NOMO-1 (cell line): Measurements from ENCODE around the gene TRAPPC5.
A peak's percentile ranks its signal among the peaks of the same experiment; 100 is the strongest.

Source experiments
- DNase-seq, 2 experiments: peaks; one replicate each; lab custom pipeline; 2025; ENCODE audit not compliant: unreplicated experiment in 2 of 2; lab: John Stamatoyannopoulos, UW

Gene TRAPPC5

GRCh38 chr19:7699003-7699402 lies 18.4 kb downstream of the TRAPPC5 start:
- no peak for DNase-seq

- DNase-seq = peak in 1 of 2 experiments; percentile 14
Observed at GRCh38 chr19:7699417-7700401, 19.1 kb downstream of the TRAPPC5 start.

- no peak for DNase-seq
Observed at GRCh38 chr19:7701049-7701653, 20.5 kb downstream of the TRAPPC5 start.

GRCh38 chr19:7701654-7702457 lies 21.2 kb downstream of the TRAPPC5 start, which contains the start of gene FCER2:
Gene FCER2 (minus strand): TSS chr19:7702131. CDS start chr19:7699760, 2,371 bp downstream.
- DNase-seq = peak in 1 of 2 experiments; percentile 52

GRCh38 chr19:7703332-7703731 lies 22.7 kb downstream of the TRAPPC5 start:
- DNase-seq = no peak

GRCh38 chr19:7704280-7705060 lies 23.8 kb downstream of the TRAPPC5 start:
- no peak for DNase-seq

- DNase-seq = peak; percentile 94 to 96
Observed at GRCh38 chr19:7705387-7706187, 25.0 kb downstream of the TRAPPC5 start.

GRCh38 chr19:7706188-7706954 lies 25.7 kb downstream of the TRAPPC5 start:
- DNase-seq = no peak

- no peak for DNase-seq
Observed at GRCh38 chr19:7706955-7707456, 26.4 kb downstream of the TRAPPC5 start.

GRCh38 chr19:7709932-7710460 lies 29.4 kb downstream of the TRAPPC5 start:
- no peak for DNase-seq

- no peak for DNase-seq
Observed at GRCh38 chr19:7710616-7711015, 30.0 kb downstream of the TRAPPC5 start.

- no peak for DNase-seq
Observed at GRCh38 chr19:7715671-7716070, 35.0 kb downstream of the TRAPPC5 start.

GRCh38 chr19:7716762-7717161 lies 36.1 kb downstream of the TRAPPC5 start:
- no peak for DNase-seq

- DNase-seq = no peak
Observed at GRCh38 chr19:7718668-7719067, 38.0 kb downstream of the TRAPPC5 start.

- DNase-seq = no peak
Observed at GRCh38 chr19:7720351-7720750, 39.7 kb downstream of the TRAPPC5 start.

- DNase-seq = no peak
Observed at GRCh38 chr19:7722231-7722651, 41.6 kb downstream of the TRAPPC5 start.

GRCh38 chr19:7725791-7726190 lies 45.2 kb downstream of the TRAPPC5 start:
- no peak for DNase-seq

- DNase-seq = peak in 1 of 2 experiments; percentile 18
Observed at GRCh38 chr19:7729211-7729610, 48.6 kb downstream of the TRAPPC5 start.
